BJ (cell line): Measurements from ENCODE around the gene SHC4. TPM values are rescaled to one million over a fixed set of nuclear protein-coding genes. Genes with fewer than 3 reads are reported as not detected.

ENCODE experiments used
- CTCF ChIA-PET: fragments of 350-600 bp; formaldehyde crosslinking; extraction: SDS; loops from one replicate; lab custom pipeline; 2021; ENCODE audit warnings: antibody characterized with exemption, inconsistent platforms; lab: Yijun Ruan, JAX
- POLR2A ChIA-PET: fragments of 300-600 bp; sonication (Branson Sonifier 250); formaldehyde crosslinking; extraction: SDS; loops from one replicate; lab custom pipeline; 2021; ENCODE audit warnings: antibody characterized with exemption; lab: Charles Lee
- DNase-seq: peaks from one replicate; pipeline ENCODE4 v3.0.0-alpha.2; 2011; ENCODE audit warnings: low read depth
- H3K27me3 ChIP-seq: 2 replicates; pipeline ENCODE4 v1.6.0; 2011; ENCODE audit warnings: low read length; ENCODE audit not compliant: control insufficient read depth, insufficient read depth
- H3K36me3 ChIP-seq: 2 replicates; pipeline ENCODE4 v1.5.1; 2011; ENCODE audit warnings: low read length; ENCODE audit not compliant: control insufficient read depth, insufficient read depth
- H3K4me3 ChIP-seq: 2 replicates; pipeline ENCODE4 v1.5.1; 2011; ENCODE audit warnings: low read depth, mild to moderate bottlenecking, control low read depth, low read length
- CTCF ChIP-seq: IDR thresholded peaks from 2 replicates; pipeline ENCODE4 v1.5.1; 2011; ENCODE audit warnings: low read depth, mild to moderate bottlenecking, control low read depth, inconsistent platforms, low read length, moderate library complexity; ENCODE audit not compliant: insufficient read depth
- polyA plus RNA-seq: library from polyadenylated mRNA; depleted of rRNA; stranded (reverse); fragments of >200 nt; gene quantifications from 2 replicates; pipeline ENCODE4 v1.2.3, GENCODE V29; 2011

Gene SHC4
- polyA plus RNA-seq, 1 experiment, result 0.74 TPM

DNA sequence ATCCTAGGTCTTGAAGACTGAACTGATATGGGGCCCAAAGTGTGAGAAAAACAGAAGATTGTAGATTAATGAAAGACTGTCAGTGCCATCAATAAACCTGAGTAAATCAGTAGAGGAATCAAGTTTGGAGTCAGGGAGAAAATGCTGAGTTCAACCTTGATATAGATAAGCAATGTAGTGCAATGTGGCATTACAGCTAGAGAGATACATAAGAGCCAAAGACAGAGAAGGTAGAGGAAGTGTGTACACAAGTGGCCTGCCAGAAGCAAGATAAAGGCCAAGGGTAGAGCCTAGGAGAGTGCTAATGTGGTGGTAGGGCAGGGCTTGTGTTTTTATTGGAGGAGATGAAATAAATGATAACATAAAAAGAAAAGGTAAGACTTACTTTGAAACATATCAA lies 111.8 kb downstream of the SHC4 start:
- no peaks in the 10 kb centered on the region for H3K36me3 ChIP-seq
- ChIA-PET CTCF (no interaction called here), POLR2A (no interaction called here)
- no peak overlapping the region for H3K4me3 ChIP-seq
- TF ChIP-seq CTCF, result no peak
- no peak for DNase-seq
- no peaks in the 10 kb centered on the region for H3K27me3 ChIP-seq

- DNase-seq, result no peak
- POLR2A ChIA-PET, result no interaction called here
- CTCF ChIA-PET, result no interaction called here
- H3K27me3 ChIP-seq, result no peaks in the 10 kb centered on the region
- no peak overlapping the region for H3K4me3 ChIP-seq
- no peak for TF ChIP-seq CTCF
- H3K36me3 ChIP-seq, result no peaks in the 10 kb centered on the region
Measured at GRCh38 chr15:48850648-48851047, 113.1 kb downstream of the SHC4 start.

DNA sequence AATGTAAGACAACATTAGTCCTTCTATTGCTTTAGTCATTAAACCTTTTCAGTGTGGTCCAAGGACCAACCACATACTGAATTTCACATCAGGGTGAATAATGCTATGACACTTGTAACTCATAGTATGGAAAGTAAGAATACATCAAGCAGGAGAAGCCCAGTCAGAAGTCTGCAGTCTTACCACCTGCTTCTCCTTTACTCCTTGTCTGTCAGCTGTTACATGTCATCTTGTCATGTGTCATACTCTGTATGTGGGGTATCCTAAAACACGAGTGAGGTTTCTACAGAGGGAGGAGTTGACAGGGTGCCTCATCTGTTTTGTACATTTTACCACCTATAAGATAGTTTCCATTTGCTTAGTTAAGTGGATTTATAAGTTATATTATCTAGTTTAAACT lies 118.6 kb downstream of the SHC4 start:
- POLR2A ChIA-PET, result no interaction called here
- no peak for TF ChIP-seq CTCF
- no peaks in the 10 kb centered on the region for H3K27me3 ChIP-seq
- H3K36me3 ChIP-seq, result no peaks in the 10 kb centered on the region
- H3K4me3 ChIP-seq, result no peak overlapping the region
- DNase-seq, result no peak
- CTCF ChIA-PET, result interaction anchor here (0.6 kb wide), 1 partner anchor 433 kb away, joined by 3 read pairs; no protein-coding TSS in a partner anchor

DNA sequence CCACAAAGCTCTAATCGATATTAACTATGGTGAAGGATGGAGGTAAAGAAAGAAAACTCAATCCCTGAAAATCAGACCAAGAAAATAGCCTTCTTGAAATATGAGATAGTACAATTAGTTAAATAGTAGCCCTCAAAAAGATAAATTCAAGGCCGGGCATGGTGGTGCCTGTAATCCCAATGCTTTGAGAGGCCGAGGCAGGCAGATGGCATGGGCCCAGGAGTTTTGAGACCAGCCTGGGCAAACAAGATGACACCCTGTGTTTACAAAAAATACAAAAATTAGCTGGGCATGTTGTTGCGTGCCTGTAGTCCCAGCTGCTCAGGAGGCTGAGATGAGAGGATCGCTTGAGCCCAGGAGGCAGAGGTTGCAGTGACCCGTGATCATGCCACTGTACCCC lies 121.2 kb downstream of the SHC4 start:
- H3K27me3 ChIP-seq, result no peaks in the 10 kb centered on the region
- H3K4me3 ChIP-seq, result no peak overlapping the region
- ChIA-PET CTCF (interaction anchor here (1.1 kb wide), 1 partner anchor 13 kb away, joined by 3 read pairs; no protein-coding TSS in a partner anchor), POLR2A (no interaction called here)
- no peak for DNase-seq
- no peaks in the 10 kb centered on the region for H3K36me3 ChIP-seq
- TF ChIP-seq CTCF, result no peak

GRCh38 chr15:48834756-48835155 lies 129.0 kb downstream of the SHC4 start:
- CTCF ChIA-PET, result interaction anchor here (1.1 to 1.5 kb wide), 2 partner anchors 9 to 12 kb away, joined by 3 to 4 read pairs; no protein-coding TSS in a partner anchor
- DNase-seq, result no peak

More at GRCh38 chr15:48834756-48835155, 129.0 kb downstream of the SHC4 start:
- TF ChIP-seq CTCF, result no peak
- POLR2A ChIA-PET, result no interaction called here
- Histone ChIP-seq H3K27me3 (no peaks in the 10 kb centered on the region), H3K4me3 (no peak overlapping the region), H3K36me3 (no peaks in the 10 kb centered on the region)
